GM23248 (cell line): ENCODE results near the gene TNIP1.

Experiments
- EZH2 ChIP-seq: fragments of 200-600 bp; sonication (generic); IDR thresholded peaks from 2 replicates; pipeline ENCODE4 v1.6.1; 2018; ENCODE audit warnings: antibody characterized with exemption, mild to moderate bottlenecking; ENCODE audit not compliant: insufficient read depth, poor library complexity, severe bottlenecking
- EZH2phosphoT487 ChIP-seq: fragments of 200-600 bp; sonication (generic); IDR thresholded peaks from 2 replicates; pipeline ENCODE4 v1.6.1; 2018; ENCODE audit warnings: antibody characterized with exemption, moderate library complexity, mild to moderate bottlenecking, low read depth; ENCODE audit not compliant: insufficient read depth

DNA sequence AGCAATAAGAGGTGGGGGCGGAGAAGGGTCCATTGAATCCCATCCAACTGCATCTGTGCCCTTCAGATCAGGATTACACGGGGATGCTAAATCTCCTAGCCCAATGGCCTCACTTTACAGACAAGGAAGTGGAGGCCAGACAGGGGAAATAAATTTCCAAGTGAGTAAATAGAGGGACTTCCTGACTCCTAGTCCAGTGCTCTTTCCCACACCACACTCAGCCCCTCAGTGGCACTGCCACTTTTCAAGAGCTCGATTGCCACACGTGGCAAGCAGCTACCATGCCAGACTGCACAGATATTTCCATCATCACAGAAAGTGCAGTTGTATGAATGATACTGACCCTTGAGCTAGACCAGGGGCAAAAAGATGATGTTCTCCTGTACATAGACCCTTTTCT lies 8.2 kb upstream of the TNIP1 start:
- TF ChIP-seq EZH2 = no peak
- no peak for TF ChIP-seq EZH2phosphoT487
